SK-N-MC (cell line): ENCODE data around the gene RANBP17.

Experiments used
- DNase-seq: peaks from one replicate; pipeline ENCODE4 v3.0.0-alpha.2; 2011; ENCODE audit warnings: low read depth, low spot score
- H3K27ac ChIP-seq: fragments of 200-600 bp; sonication (generic); 2 replicates; pipeline ENCODE4 v1.5.1; 2016; ENCODE audit warnings: mixed run types
- H3K36me3 ChIP-seq: fragments of 200-600 bp; sonication (generic); 2 replicates; pipeline ENCODE4 v1.6.1; 2017; ENCODE audit warnings: antibody characterized with exemption, low read length, mixed read lengths; ENCODE audit not compliant: insufficient read depth
- H3K4me3 ChIP-seq: fragments of 200-600 bp; sonication (generic); 2 replicates; pipeline ENCODE4 v1.5.1; 2016
- H3K9ac ChIP-seq: fragments of 200-600 bp; sonication (generic); 2 replicates; pipeline ENCODE4 v1.8.0; 2017; ENCODE audit warnings: mixed run types, mixed read lengths; ENCODE audit not compliant: insufficient read length
- H3K9me3 ChIP-seq: fragments of 200-600 bp; sonication (generic); 2 replicates; pipeline ENCODE4 v1.6.1; 2017; ENCODE audit warnings: low read depth, mild to moderate bottlenecking, antibody characterized with exemption, low read length, moderate library complexity, mixed read lengths
- EZH2 ChIP-seq: fragments of 200-600 bp; sonication (generic); IDR thresholded peaks from one replicate; pipeline ENCODE4 v1.6.1; 2017; ENCODE audit warnings: antibody characterized with exemption
- FOXP2 ChIP-seq: optimal IDR thresholded peaks from 2 replicates; pipeline ENCODE3; 2011; ENCODE audit warnings: mild to moderate bottlenecking, moderate library complexity; ENCODE audit not compliant: insufficient read depth; ENCODE audit errors: extremely low read length, control extremely low read depth
- POLR2AphosphoS5 ChIP-seq: IDR thresholded peaks from 2 replicates; pipeline ENCODE4 v1.6.1; 2012; ENCODE audit warnings: mild to moderate bottlenecking, low read depth, low read length, borderline replicate concordance

The RANBP17 gene

DNA sequence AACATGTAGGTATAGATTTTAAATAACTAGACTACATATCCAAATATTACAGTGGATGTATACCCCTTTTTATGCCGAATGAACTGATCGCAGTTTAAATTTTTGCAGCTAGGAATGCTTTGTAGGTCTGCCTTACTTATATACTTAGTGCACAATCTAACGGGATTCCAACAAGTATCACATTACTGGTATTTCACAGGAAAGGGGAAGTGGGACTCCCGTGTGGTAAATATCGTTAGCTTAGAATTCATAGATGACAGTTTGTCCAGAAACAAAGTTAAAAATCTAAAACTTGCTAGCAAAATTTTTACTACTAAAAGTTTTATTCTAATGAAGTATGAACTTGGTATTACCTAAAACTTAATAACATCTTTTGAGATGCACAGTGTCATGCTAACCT is 253.7 kb downstream of the RANBP17 start:
- Histone ChIP-seq H3K9ac (no peak overlapping the region), H3K9me3 (no peaks in the 10 kb centered on the region), H3K4me3 (no peak overlapping the region), H3K36me3 (no peaks in the 10 kb centered on the region), H3K27ac (no peak overlapping the region)
- no peak for DNase-seq
- TF ChIP-seq FOXP2 (no peak), POLR2AphosphoS5 (no peak), EZH2 (no peak)

- Histone ChIP-seq H3K9ac (no peak overlapping the region), H3K9me3 (no peaks in the 10 kb centered on the region), H3K4me3 (no peak overlapping the region), H3K36me3 (no peaks in the 10 kb centered on the region), H3K27ac (no peak overlapping the region)
- no peak for TF ChIP-seq FOXP2
- no peak for TF ChIP-seq POLR2AphosphoS5
- TF ChIP-seq EZH2: no peak
- no peak for DNase-seq
Observed at GRCh38 chr5:171116719-171117118, 254.9 kb downstream of the RANBP17 start.

DNA sequence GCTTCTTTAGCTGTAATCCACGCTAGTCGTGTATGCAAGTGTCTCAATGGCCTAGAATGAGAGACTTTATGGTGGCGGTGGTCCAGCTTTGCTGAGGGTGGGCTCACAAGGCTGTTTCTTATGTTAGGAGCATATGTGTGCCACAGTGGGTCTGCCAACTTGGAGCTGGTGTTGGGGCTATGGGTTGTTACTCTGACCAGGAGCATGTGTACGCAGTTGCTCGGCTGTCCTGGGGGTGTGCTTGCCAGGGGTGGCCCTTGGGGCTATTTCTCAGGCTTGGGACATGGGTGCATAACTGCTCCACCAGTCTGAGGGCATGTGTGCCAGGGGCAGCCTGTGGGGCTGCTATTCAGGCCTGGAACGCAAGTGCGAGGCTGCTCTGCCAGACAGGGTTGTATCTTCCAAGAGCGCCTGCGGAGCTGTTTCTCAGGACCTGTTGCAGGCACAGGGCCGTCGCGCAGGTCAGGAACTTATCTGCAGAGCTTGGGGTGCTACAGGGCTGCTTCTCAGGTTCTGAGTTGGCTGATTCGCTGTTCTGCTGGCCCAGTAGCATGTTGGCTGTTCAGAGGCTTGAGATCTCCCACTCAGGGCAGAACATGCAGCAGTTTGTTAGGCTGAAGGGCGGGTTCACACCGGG is 259.3 kb downstream of the RANBP17 start:
- H3K36me3 ChIP-seq: no peaks in the 10 kb centered on the region
- DNase-seq: no peak
- no peak overlapping the region for H3K9ac ChIP-seq
- no peaks in the 10 kb centered on the region for H3K9me3 ChIP-seq
- TF ChIP-seq EZH2: no peak
- no peak for TF ChIP-seq POLR2AphosphoS5
- TF ChIP-seq FOXP2: no peak
- no peak overlapping the region for H3K4me3 ChIP-seq
- H3K27ac ChIP-seq: no peak overlapping the region

GRCh38 chr5:171121638-171122037 is 259.8 kb downstream of the RANBP17 start:
- H3K9ac ChIP-seq: no peak overlapping the region
- H3K4me3 ChIP-seq: no peak overlapping the region
- no peaks in the 10 kb centered on the region for H3K9me3 ChIP-seq
- no peaks in the 10 kb centered on the region for H3K36me3 ChIP-seq
- no peak for TF ChIP-seq FOXP2
- no peak for TF ChIP-seq EZH2
- no peak for TF ChIP-seq POLR2AphosphoS5
- DNase-seq: no peak
- H3K27ac ChIP-seq: no peak overlapping the region

DNA sequence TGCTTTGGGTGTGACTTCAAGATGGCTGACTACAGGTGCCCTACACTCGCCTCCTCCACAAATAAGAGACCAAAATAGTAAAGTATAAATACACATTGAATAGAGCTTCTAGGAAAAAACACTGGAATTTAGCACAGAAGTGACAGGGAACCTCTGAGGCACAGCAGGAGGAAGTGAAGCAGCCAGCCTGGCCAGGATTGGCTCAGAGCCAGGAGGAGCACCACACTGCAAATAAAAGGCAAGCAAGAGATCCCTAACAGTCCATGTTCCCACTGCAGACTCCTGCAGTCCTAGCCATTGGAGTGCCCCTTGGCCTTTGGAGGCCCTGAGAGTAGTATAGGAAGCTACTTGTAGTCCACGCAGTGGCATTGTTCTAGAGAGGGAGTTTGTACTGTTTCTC is 260.6 kb downstream of the RANBP17 start:
- no peaks in the 10 kb centered on the region for H3K36me3 ChIP-seq
- no peaks in the 10 kb centered on the region for H3K9me3 ChIP-seq
- H3K9ac ChIP-seq: no peak overlapping the region
- no peak overlapping the region for H3K27ac ChIP-seq
- no peak for TF ChIP-seq FOXP2
- no peak for TF ChIP-seq EZH2
- TF ChIP-seq POLR2AphosphoS5: no peak
- DNase-seq: no peak
- no peak overlapping the region for H3K4me3 ChIP-seq

GRCh38 chr5:171123417-171123816 is 261.6 kb downstream of the RANBP17 start:
- no peaks in the 10 kb centered on the region for H3K9me3 ChIP-seq
- no peak overlapping the region for H3K4me3 ChIP-seq
- H3K9ac ChIP-seq: no peak overlapping the region
- no peaks in the 10 kb centered on the region for H3K36me3 ChIP-seq
- no peak for TF ChIP-seq EZH2
- no peak for TF ChIP-seq POLR2AphosphoS5
- no peak for TF ChIP-seq FOXP2
- H3K27ac ChIP-seq: no peak overlapping the region
- no peak for DNase-seq

- no peak for DNase-seq
- no peaks in the 10 kb centered on the region for H3K36me3 ChIP-seq
- H3K9ac ChIP-seq: no peak overlapping the region
- no peak for TF ChIP-seq EZH2
- TF ChIP-seq POLR2AphosphoS5: no peak
- no peak for TF ChIP-seq FOXP2
- H3K4me3 ChIP-seq: no peak overlapping the region
- no peak overlapping the region for H3K27ac ChIP-seq
- H3K9me3 ChIP-seq: no peaks in the 10 kb centered on the region
Observed at GRCh38 chr5:171127314-171127713, 265.5 kb downstream of the RANBP17 start.

GRCh38 chr5:171128136-171128535 is 266.3 kb downstream of the RANBP17 start:
- TF ChIP-seq POLR2AphosphoS5 (no peak), FOXP2 (no peak), EZH2 (no peak)
- Histone ChIP-seq H3K4me3 (no peak overlapping the region), H3K9me3 (no peaks in the 10 kb centered on the region), H3K36me3 (no peaks in the 10 kb centered on the region), H3K27ac (no peak overlapping the region), H3K9ac (no peak overlapping the region)
- DNase-seq: no peak

DNA sequence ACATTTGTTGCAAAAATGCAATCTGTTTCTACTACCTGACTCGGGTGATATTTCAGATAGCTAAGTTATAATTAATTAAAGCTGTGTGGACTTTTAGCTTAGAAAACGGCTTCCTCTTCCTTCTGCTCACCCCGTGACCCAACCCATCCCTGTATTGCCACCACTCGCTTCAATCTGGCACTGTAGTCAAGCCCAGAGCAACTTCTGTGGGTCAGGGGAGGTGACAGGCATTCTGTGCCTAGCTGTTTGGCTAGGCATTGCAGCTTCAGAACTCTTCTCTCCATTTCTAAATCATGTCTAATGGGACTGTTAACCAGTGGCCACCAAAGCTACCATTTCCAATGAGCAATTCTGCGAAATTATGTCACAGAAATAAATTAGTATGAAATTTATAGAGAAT is 267.5 kb downstream of the RANBP17 start:
- Histone ChIP-seq H3K9me3 (no peaks in the 10 kb centered on the region), H3K27ac (no peak overlapping the region), H3K4me3 (no peak overlapping the region), H3K36me3 (no peaks in the 10 kb centered on the region), H3K9ac (no peak overlapping the region)
- no peak for DNase-seq
- TF ChIP-seq POLR2AphosphoS5 (no peak), FOXP2 (no peak), EZH2 (no peak)
